OCI-LY7 (cell line): ENCODE results near the gene ENTPD7.

Source experiments
- EZH2phosphoT487 ChIP-seq: fragments of 200-600 bp; sonication (generic); IDR thresholded peaks from 2 replicates; pipeline ENCODE4 v1.6.1; 2018; ENCODE audit warnings: low read depth, borderline replicate concordance, mild to moderate bottlenecking, mixed run types, antibody characterized with exemption, low read length, moderate library complexity, mixed read lengths
- TF ChIP-seq, protein P1 (sequence below): fragments of 200-600 bp; sonication (generic); conservative IDR thresholded peaks from 2 replicates; pipeline ENCODE4 v1.5.1; 2014; ENCODE audit warnings: mild to moderate bottlenecking, antibody characterized with exemption, low read length, moderate library complexity, mixed read lengths

DNA sequence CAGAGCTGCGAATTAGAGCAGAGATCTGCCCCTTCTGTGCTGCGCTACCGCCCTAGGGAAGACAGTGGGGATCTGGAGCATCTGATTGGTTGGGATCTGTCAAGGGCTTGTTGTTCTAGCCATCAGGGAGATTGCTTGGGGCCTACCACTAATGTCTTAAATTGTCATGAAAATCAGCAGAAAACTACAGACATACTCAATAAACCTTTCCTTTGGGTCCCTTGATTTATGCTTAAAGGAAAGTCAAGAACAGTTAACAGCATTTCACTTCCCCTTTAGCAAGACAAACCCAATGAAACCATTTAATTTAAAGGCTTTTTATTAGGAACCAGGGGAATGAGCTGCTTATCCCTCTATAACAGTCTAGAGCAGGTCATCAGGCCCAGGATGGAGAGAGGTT is 49.1 kb upstream of the ENTPD7 start:
- TF ChIP-seq, protein P1, sequence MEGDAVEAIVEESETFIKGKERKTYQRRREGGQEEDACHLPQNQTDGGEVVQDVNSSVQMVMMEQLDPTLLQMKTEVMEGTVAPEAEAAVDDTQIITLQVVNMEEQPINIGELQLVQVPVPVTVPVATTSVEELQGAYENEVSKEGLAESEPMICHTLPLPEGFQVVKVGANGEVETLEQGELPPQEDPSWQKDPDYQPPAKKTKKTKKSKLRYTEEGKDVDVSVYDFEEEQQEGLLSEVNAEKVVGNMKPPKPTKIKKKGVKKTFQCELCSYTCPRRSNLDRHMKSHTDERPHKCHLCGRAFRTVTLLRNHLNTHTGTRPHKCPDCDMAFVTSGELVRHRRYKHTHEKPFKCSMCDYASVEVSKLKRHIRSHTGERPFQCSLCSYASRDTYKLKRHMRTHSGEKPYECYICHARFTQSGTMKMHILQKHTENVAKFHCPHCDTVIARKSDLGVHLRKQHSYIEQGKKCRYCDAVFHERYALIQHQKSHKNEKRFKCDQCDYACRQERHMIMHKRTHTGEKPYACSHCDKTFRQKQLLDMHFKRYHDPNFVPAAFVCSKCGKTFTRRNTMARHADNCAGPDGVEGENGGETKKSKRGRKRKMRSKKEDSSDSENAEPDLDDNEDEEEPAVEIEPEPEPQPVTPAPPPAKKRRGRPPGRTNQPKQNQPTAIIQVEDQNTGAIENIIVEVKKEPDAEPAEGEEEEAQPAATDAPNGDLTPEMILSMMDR: no peak
- TF ChIP-seq EZH2phosphoT487: no peak
